ENCODE results near the gene TELO2.

Gene TELO2

GRCh38 chr16:1500465-1501150 lies 7.4 kb downstream of the TELO2 start:
- CTCF ChIA-PET: no interaction called here
- H3K36me3 ChIP-seq (ENCODE audit: control insufficient read depth in 2 of 2, insufficient read depth in 1 of 2, low read length in 2 of 2): peaks cover 16 to 88% of the 10 kb centered on the region in 2 experiments; a peak in 2 of 3 replicates

GRCh38 chr16:1501630-1502029 lies 8.5 kb downstream of the TELO2 start:
- H3K4me3 ChIP-seq (ENCODE audit: low read depth, low read length): no peak overlapping the region
- H3K4me1 ChIP-seq (ENCODE audit: control insufficient read depth, insufficient read depth, low read length): no peaks in the 10 kb centered on the region
- peaks cover 16 to 87% of the 10 kb centered on the region in 2 experiments; a peak in 2 of 3 replicates for H3K36me3 ChIP-seq (ENCODE audit: control insufficient read depth in 2 of 2, insufficient read depth in 1 of 2, low read length in 2 of 2)
- no peak for TF ChIP-seq ZNF148 (tag by site-specific recombination; IDR thresholded peaks at IDR 0.05; ENCODE audit: borderline replicate concordance)
- TF ChIP-seq ZNF501 (tag by site-specific recombination; IDR thresholded peaks at IDR 0.05): no peak
- TF ChIP-seq ZNF138 (tag by site-specific recombination; IDR thresholded peaks at IDR 0.05; ENCODE audit: borderline replicate concordance): no peak
- TF ChIP-seq ZNF791 (tag by site-specific recombination; IDR thresholded peaks at IDR 0.05): no peak
- no peak for TF ChIP-seq ZNF133 (tag by site-specific recombination; IDR thresholded peaks at IDR 0.05)
- no peak for TF ChIP-seq IKZF3 (tag by site-specific recombination; IDR thresholded peaks at IDR 0.05)
- TF ChIP-seq SP3 (tag by site-specific recombination; IDR thresholded peaks at IDR 0.05): no peak
- no peak for TF ChIP-seq ZNF561 (tag by site-specific recombination; IDR thresholded peaks at IDR 0.05; ENCODE audit: borderline replicate concordance)
- no peak for TF ChIP-seq ZNF341 (tag by site-specific recombination; IDR thresholded peaks at IDR 0.05; ENCODE audit: low read depth)
- no peak for TF ChIP-seq ZNF280C (tag by site-specific recombination; IDR thresholded peaks at IDR 0.05)
- no peak for TF ChIP-seq ATF2 (tag by site-specific recombination; IDR thresholded peaks at IDR 0.05; ENCODE audit: low read depth)
- TF ChIP-seq ZNF37A (tag by site-specific recombination; IDR thresholded peaks at IDR 0.05): no peak
- TF ChIP-seq ZNF140 (tag by site-specific recombination; IDR thresholded peaks at IDR 0.05): no peak
- no peak for TF ChIP-seq ZNF174 (tag by site-specific recombination; IDR thresholded peaks at IDR 0.05)
- TF ChIP-seq ELK4 (IDR thresholded peaks at IDR 0.05; ENCODE audit: borderline replicate concordance, low read depth, low read length): no peak
- TF ChIP-seq WT1 (tag by site-specific recombination; IDR thresholded peaks at IDR 0.05): no peak
- no peak for TF ChIP-seq ZNF654 (tag by site-specific recombination; IDR thresholded peaks at IDR 0.05; ENCODE audit: low read depth)
- H3K9me3 ChIP-seq (ENCODE audit: control insufficient read depth, insufficient read depth, low read depth, low read length): no peaks in the 10 kb centered on the region
- CTCF ChIA-PET: interaction anchor here (0.6 kb wide), 1 partner anchor 87 kb away, joined by 4 read pairs; the partner anchor contains the start of gene UNKL
- POLR2A ChIA-PET: interaction anchor here (1.0 kb wide), 1 partner anchor 11 kb away, joined by 3 read pairs; no protein-coding TSS in a partner anchor
- H3K27ac ChIP-seq (ENCODE audit: extremely low read depth, low read depth, low read length): no peak overlapping the region

More at GRCh38 chr16:1500465-1501150, 7.4 kb downstream of the TELO2 start:
- Histone ChIP-seq H3K27ac (ENCODE audit: extremely low read depth, low read depth, low read length) (no peak overlapping the region), H3K9me3 (ENCODE audit: control insufficient read depth, insufficient read depth, low read depth, low read length) (no peaks in the 10 kb centered on the region), H3K4me3 (ENCODE audit: low read depth, low read length) (no peak overlapping the region), H3K4me1 (ENCODE audit: control insufficient read depth, insufficient read depth, low read length) (no peaks in the 10 kb centered on the region)
- POLR2A ChIA-PET: interaction anchor here (0.6 kb wide), 1 partner anchor 133 kb away, joined by 4 read pairs; no protein-coding TSS in a partner anchor
- TF ChIP-seq ZBTB26 (tag by site-specific recombination; optimal IDR thresholded peaks at IDR 0.05) (no peak), ZNF138 (tag by site-specific recombination; IDR thresholded peaks at IDR 0.05; ENCODE audit: borderline replicate concordance) (no peak), ZNF837 (tag by site-specific recombination; IDR thresholded peaks at IDR 0.05) (no peak), ZNF621 (tag by site-specific recombination; IDR thresholded peaks at IDR 0.05) (no peak), ZNF560 (tag by site-specific recombination; IDR thresholded peaks at IDR 0.05; ENCODE audit: borderline replicate concordance) (no peak), ZNF16 (tag by site-specific recombination; IDR thresholded peaks at IDR 0.05; ENCODE audit: low read depth) (no peak), ZNF354C (tag by site-specific recombination; IDR thresholded peaks at IDR 0.05; ENCODE audit: borderline replicate concordance, low read depth) (no peak), ZNF785 (tag by site-specific recombination; IDR thresholded peaks at IDR 0.05) (no peak)
